ENCODE data around the gene DNAH17.
A peak's percentile ranks its signal among the peaks of the same experiment; 100 is the strongest.

Gene DNAH17

GRCh38 chr17:78384479-78385175 is 192.6 kb downstream of the DNAH17 start:
- no peak for DNase-seq

DNA sequence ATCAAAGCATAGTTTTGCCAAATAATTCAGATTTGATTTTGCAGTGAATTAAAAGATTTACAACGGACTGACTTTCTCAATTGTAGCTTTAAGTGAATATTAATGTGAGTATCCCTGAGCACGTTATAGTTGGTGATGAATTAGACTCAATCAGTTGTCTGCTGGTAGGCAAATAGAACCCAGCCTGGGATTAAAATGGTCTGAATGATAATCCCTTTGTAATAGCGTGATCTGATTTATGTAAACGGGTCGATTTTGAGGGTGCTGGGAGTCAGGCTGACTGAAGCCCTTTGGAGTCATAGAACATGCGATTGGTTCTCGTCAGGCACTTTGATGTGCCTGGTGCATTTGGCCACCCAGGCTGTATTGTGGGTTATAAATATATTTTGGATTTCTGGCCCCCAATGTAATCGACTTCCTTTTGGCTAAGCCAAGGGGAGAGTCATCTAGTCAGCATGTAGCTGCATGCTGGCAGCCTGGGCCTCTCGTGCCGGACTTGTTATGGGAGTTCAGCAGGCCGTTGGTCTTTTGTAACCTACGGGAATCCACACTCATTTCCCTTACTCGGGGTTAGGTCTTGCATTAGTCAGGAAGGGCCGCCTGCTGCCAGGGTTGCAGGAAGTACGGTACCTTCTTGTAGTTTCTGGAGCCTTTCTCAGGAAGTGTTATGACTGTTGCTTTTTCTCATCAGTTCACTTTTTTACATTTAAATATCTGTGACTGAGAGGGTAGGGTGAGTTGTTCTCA is 193.3 kb downstream of the DNAH17 start:
- no peak for DNase-seq

DNA sequence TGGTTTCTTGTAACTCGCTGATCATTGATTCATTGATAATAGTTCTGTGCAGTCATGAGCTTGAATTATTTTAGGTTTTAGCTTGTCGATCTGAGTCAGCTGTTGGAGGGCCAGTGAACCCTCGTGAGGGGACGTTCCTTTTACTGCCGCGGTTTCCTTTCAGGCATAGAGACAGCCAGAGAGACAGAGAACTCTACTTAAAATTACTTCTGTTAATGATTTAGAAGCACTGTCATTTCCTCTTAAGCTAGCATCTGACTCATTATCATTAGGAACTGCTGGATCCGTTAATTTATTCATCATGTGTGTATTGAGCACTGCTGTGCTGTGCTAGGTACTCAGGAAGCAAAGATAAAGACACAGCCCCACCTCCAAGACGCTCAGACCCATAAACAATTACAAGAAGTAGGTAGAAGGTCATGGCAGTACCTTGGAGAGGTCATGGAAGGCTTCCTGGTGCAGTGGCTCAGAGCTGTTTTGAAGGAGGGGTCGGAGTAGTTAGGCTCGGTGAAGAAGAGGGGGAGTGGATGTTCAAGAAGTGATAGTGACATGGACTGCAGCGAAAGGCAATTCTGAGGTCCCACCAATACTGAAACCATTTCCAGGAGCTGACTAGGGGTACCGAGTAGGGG is 195.5 kb downstream of the DNAH17 start:
- DNase-seq, result no peak

DNA sequence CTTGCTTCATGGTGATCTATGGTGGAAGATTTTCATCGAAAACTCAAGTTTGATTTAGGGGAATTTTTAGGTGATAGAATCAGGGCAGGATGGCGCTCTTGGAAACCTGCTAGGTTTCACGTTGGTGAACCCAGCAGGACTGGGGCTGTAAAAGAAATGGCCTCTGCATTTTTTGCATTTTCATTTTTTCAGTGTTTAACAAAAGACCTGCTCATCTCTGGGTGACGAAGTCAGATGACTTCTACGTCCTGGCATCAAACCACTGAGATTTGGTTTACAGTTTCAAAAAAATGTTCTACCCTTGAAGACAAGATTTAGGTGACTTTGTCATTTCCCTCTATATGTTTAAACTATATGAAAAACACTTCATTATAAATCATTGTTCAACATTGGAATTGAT is 196.8 kb downstream of the DNAH17 start:
- DNase-seq, result no peak

DNA sequence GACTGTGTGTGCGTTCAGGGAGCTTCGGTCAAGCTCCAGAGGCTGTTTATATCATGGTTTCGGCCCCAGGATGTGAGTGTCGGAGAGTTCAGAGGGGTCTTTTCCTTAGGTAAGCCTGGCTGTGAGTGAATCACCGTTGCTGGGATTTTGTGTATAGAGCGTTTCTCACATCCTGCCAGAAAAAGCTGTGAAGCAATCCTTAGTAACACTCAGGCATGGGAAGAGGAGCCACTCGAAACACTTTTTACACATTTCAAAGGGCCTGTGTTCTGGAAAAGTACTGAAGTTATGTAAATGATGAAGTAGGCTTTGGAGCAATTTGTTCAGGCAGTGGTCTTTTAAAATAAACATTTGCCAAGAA is 198.1 kb downstream of the DNAH17 start:
- no peak for DNase-seq

DNA sequence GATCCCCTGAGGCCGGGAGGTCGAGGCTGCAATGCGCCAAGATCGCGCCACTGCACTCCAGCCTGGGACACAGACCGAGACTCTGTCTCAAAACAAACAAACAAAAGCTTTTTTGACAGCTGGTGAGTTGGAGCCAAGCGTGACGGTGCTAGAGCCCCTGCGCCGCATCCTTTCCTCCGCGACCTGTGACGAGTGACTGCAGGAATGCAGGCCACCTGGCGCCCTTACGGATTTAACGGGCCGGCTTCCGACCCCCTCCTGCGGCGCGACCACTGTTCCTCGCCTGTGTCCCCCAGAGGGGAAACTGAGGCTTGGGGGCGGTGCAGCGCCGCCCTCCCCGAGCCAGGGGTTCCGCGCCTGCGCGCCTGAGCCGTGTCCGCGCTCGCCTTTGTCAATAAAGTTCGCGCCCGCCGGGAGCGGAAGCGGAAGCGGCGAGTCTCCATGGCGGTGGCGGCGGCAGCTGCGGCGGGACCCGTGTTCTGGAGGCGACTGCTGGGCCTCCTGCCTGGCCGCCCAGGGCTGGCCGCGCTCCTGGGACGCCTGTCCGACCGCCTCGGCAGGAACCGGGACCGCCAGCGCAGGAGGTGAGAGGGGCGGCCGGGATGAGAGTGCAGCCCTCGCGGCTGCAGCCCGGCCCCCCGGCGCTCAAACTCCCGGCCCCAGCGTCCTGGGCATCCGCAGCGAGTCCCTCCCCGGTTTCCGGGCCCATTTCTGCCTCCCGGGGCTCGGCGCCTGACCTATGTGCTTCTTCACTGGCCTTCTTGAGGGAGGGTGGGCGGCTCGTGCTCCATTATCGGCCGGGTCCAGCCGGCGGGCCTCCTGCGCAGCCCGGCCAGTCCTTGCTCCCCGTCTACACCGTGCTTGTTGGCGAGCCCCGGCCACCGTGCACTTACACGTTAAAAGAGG is 198.7 kb downstream of the DNAH17 start, which contains the start of gene PGS1:
PGS1 (plus strand) TSS at position 425 of the 906 bp plus-strand sequence; CDS start at position 442, 17 bp downstream.
- peak; percentile 29 for DNase-seq

- no peak for DNase-seq
Observed at GRCh38 chr17:78377858-78378224, 199.4 kb downstream of the DNAH17 start.

- no peak for DNase-seq
Observed at GRCh38 chr17:78376161-78376560, 201.0 kb downstream of the DNAH17 start.

DNA sequence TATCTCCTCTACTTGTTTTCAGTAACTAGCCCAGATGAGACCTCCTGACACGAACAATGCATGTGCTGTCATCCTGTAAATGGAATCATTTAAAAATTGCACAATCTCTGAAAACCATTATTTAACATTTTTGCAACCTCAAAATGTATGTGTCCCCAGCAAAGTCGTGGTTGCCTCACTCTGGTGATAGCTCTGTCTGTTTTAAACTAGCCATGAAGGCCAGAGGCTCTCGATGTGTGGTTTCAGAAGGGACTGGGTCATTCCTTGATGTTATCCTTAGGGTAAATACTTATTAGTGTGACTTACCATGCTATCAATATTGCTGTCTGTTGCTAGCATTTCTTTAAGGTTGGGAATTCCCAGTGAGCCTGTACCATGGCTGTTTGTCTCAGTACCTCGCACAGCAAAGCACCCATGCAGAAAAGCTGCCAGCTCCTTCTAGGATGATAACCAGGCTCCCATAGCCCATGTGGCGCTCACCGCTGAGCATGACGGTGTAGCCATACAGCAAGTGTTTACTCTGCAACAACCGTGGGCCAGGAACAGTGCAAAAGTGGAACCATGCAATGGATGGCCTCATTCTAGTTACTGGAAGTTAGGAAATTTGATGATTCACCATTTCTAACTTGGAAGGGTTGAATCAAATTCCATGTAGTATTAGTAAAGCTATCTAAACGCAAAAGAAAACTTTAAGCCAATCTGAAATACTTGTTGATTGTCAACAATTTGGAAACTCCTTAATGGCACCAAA is 201.6 kb downstream of the DNAH17 start:
- DNase-seq, result no peak

GRCh38 chr17:78374631-78375274 is 202.4 kb downstream of the DNAH17 start:
- no peak for DNase-seq

- DNase-seq, result no peak
Observed at GRCh38 chr17:78374189-78374588, 203.0 kb downstream of the DNAH17 start.

Measured in DMS79 treated with DMSO at 0.1 percent for 48 hours (cell line).